ENCODE measurements around the gene KCNK7.

KCNK7 gene

DNA sequence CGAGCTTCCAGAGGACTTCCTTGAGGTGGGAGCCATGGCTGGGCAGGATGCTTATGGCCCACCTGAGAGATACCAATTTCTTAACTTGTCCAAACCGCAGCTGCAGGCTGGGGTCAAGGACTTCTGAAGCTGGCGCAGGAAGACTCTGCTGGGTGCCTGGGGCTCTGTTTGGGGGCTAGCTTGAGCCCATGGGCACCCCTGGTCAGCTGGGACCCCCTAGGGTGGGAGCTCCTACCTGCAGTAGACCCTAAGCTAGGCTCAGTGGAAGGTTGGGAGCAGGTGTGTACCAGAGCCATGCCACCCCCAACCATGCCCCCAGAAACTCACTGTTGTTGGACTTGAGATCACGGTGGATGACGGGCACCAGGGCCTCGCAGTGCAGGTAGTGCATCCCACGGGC, 17.1 kb upstream of the KCNK7 start:
- no peaks in the 10 kb centered on the region; the same call in 1 of the 2 replicates for H4K20me1 ChIP-seq (ENCODE audit: low read depth, low read length)
- H3K27me3 ChIP-seq (ENCODE audit: low read length), result no peaks in the 10 kb centered on the region
- H3F3A ChIP-seq (ENCODE audit: insufficient read depth), result no peaks in the 10 kb centered on the region
- TF ChIP-seq, protein P1, sequence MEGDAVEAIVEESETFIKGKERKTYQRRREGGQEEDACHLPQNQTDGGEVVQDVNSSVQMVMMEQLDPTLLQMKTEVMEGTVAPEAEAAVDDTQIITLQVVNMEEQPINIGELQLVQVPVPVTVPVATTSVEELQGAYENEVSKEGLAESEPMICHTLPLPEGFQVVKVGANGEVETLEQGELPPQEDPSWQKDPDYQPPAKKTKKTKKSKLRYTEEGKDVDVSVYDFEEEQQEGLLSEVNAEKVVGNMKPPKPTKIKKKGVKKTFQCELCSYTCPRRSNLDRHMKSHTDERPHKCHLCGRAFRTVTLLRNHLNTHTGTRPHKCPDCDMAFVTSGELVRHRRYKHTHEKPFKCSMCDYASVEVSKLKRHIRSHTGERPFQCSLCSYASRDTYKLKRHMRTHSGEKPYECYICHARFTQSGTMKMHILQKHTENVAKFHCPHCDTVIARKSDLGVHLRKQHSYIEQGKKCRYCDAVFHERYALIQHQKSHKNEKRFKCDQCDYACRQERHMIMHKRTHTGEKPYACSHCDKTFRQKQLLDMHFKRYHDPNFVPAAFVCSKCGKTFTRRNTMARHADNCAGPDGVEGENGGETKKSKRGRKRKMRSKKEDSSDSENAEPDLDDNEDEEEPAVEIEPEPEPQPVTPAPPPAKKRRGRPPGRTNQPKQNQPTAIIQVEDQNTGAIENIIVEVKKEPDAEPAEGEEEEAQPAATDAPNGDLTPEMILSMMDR (IDR thresholded peaks at IDR 0.05; ENCODE audit: insufficient read depth, low read length, poor library complexity, severe bottlenecking), result no peak
- no peak for TF ChIP-seq EZH2phosphoT487 (conservative IDR thresholded peaks at IDR 0.05; ENCODE audit: low read length)
- H3K9me2 ChIP-seq (replicated peaks; ENCODE audit: insufficient read depth, low read length), result no peaks in the 10 kb centered on the region
- H3K4me3 ChIP-seq (ENCODE audit: insufficient read depth, low read length, poor library complexity, severe bottlenecking), result no peak overlapping the region
- H3K79me2 ChIP-seq (ENCODE audit: insufficient read depth, low read length), result peaks cover 25% of the 10 kb centered on the region
- H2AFZ ChIP-seq (ENCODE audit: low read depth, low read length, severe bottlenecking), result no peak overlapping the region
- H3K4me2 ChIP-seq (ENCODE audit: low read depth, low read length, poor library complexity, severe bottlenecking), result peak overlapping the region; percentile 78
- H3K27ac ChIP-seq (ENCODE audit: low read depth, low read length), result no peak overlapping the region
- H3K9me3 ChIP-seq (ENCODE audit: insufficient read depth, low read length), result no peaks in the 10 kb centered on the region
- no peak overlapping the region; the same call in 1 of the 2 replicates for H3K9ac ChIP-seq (ENCODE audit: low read length)
- H3K36me3 ChIP-seq (ENCODE audit: low read length), result no peaks in the 10 kb centered on the region

DNA sequence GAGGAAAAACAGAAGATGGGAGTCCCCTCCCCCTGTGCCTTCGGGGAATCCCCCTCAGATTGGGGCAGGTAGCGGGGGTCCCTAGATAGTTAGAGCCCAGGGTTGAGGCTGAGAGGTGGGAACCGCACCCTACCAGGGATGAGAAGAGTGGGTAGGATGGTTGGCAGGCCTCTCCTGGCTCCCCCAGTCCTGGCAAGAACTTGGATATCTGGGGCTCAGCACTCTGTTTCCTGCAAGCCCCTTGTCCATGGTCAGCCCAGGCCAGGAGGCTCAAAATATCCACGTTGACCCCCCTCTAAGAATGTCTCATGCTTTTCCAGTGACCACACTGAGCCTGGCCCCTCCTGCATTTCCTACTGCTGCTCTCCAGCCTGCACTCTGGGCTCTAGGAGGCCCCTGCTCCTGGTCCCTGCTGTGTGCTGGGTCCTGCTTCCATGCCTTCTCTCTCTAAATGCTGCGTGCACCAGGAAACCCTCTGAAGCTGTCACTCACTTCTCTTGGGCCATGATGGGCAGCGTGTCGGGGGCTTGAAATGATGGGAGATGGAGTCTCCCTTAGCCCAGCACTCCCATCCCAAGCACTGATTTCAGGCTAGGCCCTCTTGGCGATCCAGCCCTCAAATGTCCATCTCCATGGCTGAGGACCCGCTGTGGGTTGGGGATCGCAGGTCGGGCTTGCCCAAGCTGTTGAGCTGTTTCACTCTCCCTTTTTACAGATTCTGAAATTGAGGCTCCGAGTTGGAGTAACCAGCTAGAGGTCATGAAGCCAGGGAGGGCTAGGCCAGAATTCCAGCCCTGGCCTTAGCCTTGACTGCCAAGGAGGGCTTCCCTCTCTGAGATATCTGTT, 16.4 kb upstream of the KCNK7 start:
- Histone ChIP-seq H2AFZ (ENCODE audit: low read depth, low read length, severe bottlenecking) (no peak overlapping the region), H3K9me2 (replicated peaks; ENCODE audit: insufficient read depth, low read length) (no peaks in the 10 kb centered on the region), H3K36me3 (ENCODE audit: low read length) (no peaks in the 10 kb centered on the region), H3K4me2 (ENCODE audit: low read depth, low read length, poor library complexity, severe bottlenecking) (peak overlapping the region; percentile 78), H4K20me1 (ENCODE audit: low read depth, low read length) (no peaks in the 10 kb centered on the region; the same call in 1 of the 2 replicates), H3F3A (ENCODE audit: insufficient read depth) (no peaks in the 10 kb centered on the region), H3K79me2 (ENCODE audit: insufficient read depth, low read length) (peaks cover 17% of the 10 kb centered on the region), H3K27ac (ENCODE audit: low read depth, low read length) (no peak overlapping the region), H3K4me3 (ENCODE audit: insufficient read depth, low read length, poor library complexity, severe bottlenecking) (no peak overlapping the region), H3K9ac (ENCODE audit: low read length) (no peak overlapping the region), H3K9me3 (ENCODE audit: insufficient read depth, low read length) (no peaks in the 10 kb centered on the region), H3K27me3 (ENCODE audit: low read length) (no peaks in the 10 kb centered on the region)
- no peak for TF ChIP-seq EZH2phosphoT487 (conservative IDR thresholded peaks at IDR 0.05; ENCODE audit: low read length)
- TF ChIP-seq, protein P1 (IDR thresholded peaks at IDR 0.05; ENCODE audit: insufficient read depth, low read length, poor library complexity, severe bottlenecking), result no peak

DNA sequence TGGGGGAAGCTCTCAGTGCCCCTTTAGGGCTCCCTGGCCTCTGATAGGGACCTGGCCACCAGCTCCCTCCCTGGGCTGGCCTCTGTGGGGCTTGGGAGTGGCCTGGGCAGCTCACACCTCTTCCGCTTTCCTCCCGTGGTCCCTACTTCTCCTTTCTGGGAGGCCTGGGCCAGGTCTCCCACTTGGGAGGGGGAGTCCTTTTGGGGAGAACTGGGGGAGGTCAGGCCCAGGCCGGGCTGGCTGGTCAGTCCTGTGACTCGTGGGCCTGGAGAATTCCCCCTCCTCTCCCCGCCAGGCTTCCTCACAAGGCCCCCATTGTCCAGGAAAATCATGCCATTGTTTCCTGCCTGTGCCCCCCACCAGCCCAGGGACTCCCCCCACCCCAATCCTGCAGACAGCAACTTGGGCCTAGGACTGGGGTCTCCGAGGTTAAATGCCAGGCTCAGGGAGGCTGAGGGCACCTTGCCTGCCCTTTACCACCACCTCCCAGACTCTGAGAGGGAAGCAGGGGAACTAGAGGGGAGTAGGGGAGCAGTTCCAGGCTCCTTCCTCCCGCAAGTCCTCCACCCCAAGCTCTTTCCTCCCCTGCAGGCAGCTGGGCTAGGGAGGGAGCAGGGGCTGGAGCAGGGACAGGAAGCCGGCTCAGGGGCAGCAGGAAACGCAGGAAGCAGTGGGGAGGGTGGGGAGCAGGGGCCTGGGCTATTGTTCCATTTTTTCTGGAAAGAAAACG, 15.6 kb upstream of the KCNK7 start:
- no peak overlapping the region for H2AFZ ChIP-seq (ENCODE audit: low read depth, low read length, severe bottlenecking)
- H3F3A ChIP-seq (ENCODE audit: insufficient read depth), result no peaks in the 10 kb centered on the region
- no peaks in the 10 kb centered on the region for H3K9me3 ChIP-seq (ENCODE audit: insufficient read depth, low read length)
- peaks cover 10% of the 10 kb centered on the region for H3K79me2 ChIP-seq (ENCODE audit: insufficient read depth, low read length)
- H3K9ac ChIP-seq (ENCODE audit: low read length), result no peak overlapping the region
- no peaks in the 10 kb centered on the region for H3K36me3 ChIP-seq (ENCODE audit: low read length)
- H3K27ac ChIP-seq (ENCODE audit: low read depth, low read length), result no peak overlapping the region
- TF ChIP-seq EZH2phosphoT487 (conservative IDR thresholded peaks at IDR 0.05; ENCODE audit: low read length), result no peak
- TF ChIP-seq, protein P1 (IDR thresholded peaks at IDR 0.05; ENCODE audit: insufficient read depth, low read length, poor library complexity, severe bottlenecking), result no peak
- H3K9me2 ChIP-seq (replicated peaks; ENCODE audit: insufficient read depth, low read length), result no peaks in the 10 kb centered on the region
- no peaks in the 10 kb centered on the region for H3K27me3 ChIP-seq (ENCODE audit: low read length)
- H4K20me1 ChIP-seq (ENCODE audit: low read depth, low read length), result no peaks in the 10 kb centered on the region
- no peak overlapping the region for H3K4me3 ChIP-seq (ENCODE audit: insufficient read depth, low read length, poor library complexity, severe bottlenecking)
- peak overlapping the region; percentile 4 for H3K4me2 ChIP-seq (ENCODE audit: low read depth, low read length, poor library complexity, severe bottlenecking)
